Measurements from ENCODE around the gene PSME1. TPM values are rescaled to one million over a fixed set of nuclear protein-coding genes. Genes with fewer than 3 reads are reported as not detected.

Gene PSME1
- polyA plus RNA-seq, 3 donors from 2014 or later: 1,115 to 1,243 (median 1,240) TPM

GRCh38 chr14:24113379-24113800, 22.6 kb upstream of the PSME1 start:
- H3K9me3 Mint-ChIP-seq: no peaks in the 10 kb centered on the region
- peak overlapping the region; percentile 96 to 100 (median 98) for H3K4me3 Mint-ChIP-seq
- H3K27me3 Mint-ChIP-seq (ENCODE audit: low read depth in 3 of 3): peaks cover 8 to 16% (median 12%) of the 10 kb centered on the region in 3 donors
- peaks cover 4 to 15% (median 6%) of the 10 kb centered on the region in 3 donors for H3K36me3 Mint-ChIP-seq
- H3K4me1 Mint-ChIP-seq: peaks cover 36 to 42% of the 10 kb centered on the region in 2 donors
- DNase-seq: no peak
- peak overlapping the region; percentile 97 to 100 (median 98) for H3K27ac Mint-ChIP-seq

DNA sequence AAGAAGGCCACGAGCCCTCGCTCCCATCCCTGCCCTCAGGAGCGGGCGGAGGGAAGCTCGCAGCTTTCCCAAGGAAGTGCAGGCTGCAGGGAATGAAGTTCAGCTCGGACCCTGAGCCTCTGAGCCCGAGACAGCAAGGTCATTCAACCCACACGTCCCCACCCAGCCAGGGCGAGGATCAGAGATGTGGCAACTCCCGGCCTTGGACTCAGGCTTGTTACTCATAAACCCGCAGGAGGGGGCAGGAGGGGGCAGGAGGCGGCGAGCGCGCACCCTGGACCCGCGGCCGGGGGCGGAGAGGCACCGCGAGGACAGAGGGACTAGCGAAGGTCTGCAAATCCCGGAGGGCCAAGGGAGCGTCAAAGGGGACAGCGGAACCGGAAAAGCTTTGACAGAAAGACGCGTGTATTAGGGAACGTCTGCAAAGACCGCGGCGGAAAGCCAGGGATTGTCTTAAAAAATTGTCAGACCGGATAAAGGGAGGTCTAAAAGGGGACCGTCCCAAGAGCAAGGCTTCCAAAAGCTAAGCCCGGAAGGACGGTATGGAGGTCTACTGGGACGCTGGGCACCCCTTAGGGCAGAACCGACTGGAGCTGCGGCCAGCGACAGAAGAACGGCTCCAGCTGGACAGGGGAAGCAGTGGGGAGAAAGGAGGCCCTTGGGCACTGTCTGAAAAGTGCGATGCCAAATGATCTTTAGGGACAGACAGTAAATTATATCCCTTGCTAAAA, 22.0 kb upstream of the PSME1 start:
- H3K27ac Mint-ChIP-seq: peak overlapping the region; percentile 97 to 100 (median 98)
- H3K4me1 Mint-ChIP-seq: peaks cover 32 to 40% of the 10 kb centered on the region in 2 donors
- H3K9me3 Mint-ChIP-seq: no peaks in the 10 kb centered on the region
- peaks cover 10 to 21% (median 12%) of the 10 kb centered on the region in 3 donors for H3K36me3 Mint-ChIP-seq
- H3K4me3 Mint-ChIP-seq: peak overlapping the region; percentile 96 to 100 (median 98)
- peaks cover 8 to 16% (median 12%) of the 10 kb centered on the region in 3 donors for H3K27me3 Mint-ChIP-seq (ENCODE audit: low read depth in 3 of 3)
- peak; percentile 85 to 88 (median 87) for DNase-seq

DNA sequence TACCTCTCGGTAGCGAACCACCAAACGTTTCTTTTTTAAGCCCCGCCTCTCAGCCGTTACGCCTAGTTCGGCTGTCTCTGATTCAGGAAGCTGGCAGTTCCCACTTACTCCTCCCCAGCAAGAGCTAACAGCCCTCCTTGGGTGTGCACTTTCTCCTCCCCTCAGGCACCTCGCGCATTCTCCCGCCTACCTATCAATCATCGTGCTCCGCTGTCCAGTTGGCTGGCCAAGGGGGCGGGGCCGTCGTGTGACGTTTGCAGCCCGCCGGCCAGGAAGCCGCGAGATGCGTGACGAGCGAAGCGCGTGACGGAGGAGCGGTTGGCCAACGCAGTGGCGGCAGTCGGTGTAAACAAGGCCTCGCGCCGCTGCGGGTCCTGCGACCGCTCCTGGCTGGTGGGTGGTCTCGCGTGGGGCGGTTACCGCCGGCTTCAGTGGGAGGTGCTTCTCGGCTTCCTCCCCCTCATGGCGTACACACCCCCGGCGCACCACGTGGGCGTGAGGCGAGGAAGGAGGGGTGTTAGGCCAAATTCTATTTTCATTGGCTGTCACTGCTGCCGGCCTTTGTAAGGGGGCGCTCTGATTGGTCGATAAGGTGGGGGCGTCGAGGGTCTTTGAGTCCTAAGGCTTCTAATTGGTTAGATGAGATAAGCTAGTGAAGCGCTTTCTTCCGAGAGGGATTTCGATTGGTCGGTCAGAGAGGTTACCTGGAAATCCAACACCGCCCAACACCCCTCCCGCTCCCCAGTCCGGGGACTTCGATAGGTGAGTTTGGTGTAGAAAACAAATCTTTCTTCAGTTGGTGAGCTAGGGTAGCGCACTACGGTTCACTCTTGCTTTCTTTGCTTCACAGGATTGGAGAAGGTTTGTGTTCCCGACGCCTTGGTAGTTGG, 21.2 kb upstream of the PSME1 start, which contains the start of the genes DCAF11 and NRL:
TSS of gene DCAF11 (plus strand) at position 246 of the 890 bp plus-strand sequence. CDS start 818 bp downstream, outside the sequence.
TSS of gene NRL (minus strand) at position 418 of the 890 bp plus-strand sequence. CDS start 32,101 bp downstream, outside the sequence.
- Mint-ChIP-seq H3K36me3 (peaks cover 18 to 29% (median 18%) of the 10 kb centered on the region in 3 donors), H3K9me3 (no peaks in the 10 kb centered on the region), H3K27ac (peak within 1 kb of the TSS; percentile 97 to 100 (median 98)), H3K27me3 (ENCODE audit: low read depth in 3 of 3) (peaks cover 8 to 16% (median 12%) of the 10 kb centered on the region in 3 donors), H3K4me3 (peak within 1 kb of the TSS; percentile 96 to 100 (median 98)), H3K4me1 (peaks cover 30 to 37% of the 10 kb centered on the region in 2 donors)
- peak; percentile 100 for DNase-seq

GRCh38 chr14:24115422-24116127, 20.4 kb upstream of the PSME1 start:
- Mint-ChIP-seq H3K36me3 (peaks cover 18 to 32% (median 18%) of the 10 kb centered on the region in 3 donors), H3K27ac (peak overlapping the region; percentile 97 to 100 (median 98)), H3K9me3 (no peaks in the 10 kb centered on the region), H3K4me3 (peak overlapping the region; percentile 96 to 100 (median 98)), H3K27me3 (ENCODE audit: low read depth in 3 of 3) (peaks cover 8 to 16% (median 12%) of the 10 kb centered on the region in 3 donors), H3K4me1 (peaks cover 30 to 37% of the 10 kb centered on the region in 2 donors)
- DNase-seq: no peak

DNA sequence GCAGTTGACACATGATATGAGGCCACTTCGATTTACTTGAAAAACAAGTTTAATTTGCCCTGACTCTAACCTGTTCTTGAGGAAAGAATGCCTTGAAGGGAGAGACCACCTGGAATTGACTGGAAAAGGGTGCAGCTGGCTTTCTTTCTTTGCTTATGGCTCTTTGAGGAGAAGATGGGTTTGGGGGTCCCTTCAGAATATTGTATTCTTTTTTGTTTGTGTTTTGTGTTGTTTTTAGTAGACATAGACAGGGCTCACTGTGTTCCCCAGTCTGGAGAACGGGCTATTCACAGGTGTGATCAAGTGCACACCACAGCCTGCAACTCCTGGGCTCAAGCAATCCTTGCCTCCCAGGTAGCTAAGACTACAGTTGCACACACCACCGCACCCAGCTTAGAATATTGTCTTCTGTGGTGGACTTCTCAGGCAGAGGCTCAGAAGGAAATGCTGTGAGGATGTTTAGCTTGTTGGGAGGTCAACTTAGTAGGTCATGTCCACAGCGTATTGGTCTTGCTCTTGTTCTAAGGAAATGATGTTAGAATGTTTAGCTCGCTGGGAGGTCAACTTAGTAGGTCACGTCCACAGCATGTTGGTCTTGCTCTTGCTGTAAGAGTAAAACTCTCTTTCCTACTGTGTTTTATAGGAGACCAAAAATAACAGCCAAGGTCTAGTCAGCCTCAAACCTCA, 19.7 kb upstream of the PSME1 start:
- Mint-ChIP-seq H3K4me3 (peak overlapping the region; percentile 96 to 100 (median 98)), H3K36me3 (peaks cover 18 to 37% (median 18%) of the 10 kb centered on the region in 3 donors), H3K9me3 (no peaks in the 10 kb centered on the region), H3K27ac (peak overlapping the region; percentile 37 to 100 (median 98)), H3K27me3 (ENCODE audit: low read depth in 3 of 3) (peaks cover 8 to 16% (median 12%) of the 10 kb centered on the region in 3 donors), H3K4me1 (peaks cover 30 to 37% of the 10 kb centered on the region in 2 donors)
- DNase-seq: no peak

DNA sequence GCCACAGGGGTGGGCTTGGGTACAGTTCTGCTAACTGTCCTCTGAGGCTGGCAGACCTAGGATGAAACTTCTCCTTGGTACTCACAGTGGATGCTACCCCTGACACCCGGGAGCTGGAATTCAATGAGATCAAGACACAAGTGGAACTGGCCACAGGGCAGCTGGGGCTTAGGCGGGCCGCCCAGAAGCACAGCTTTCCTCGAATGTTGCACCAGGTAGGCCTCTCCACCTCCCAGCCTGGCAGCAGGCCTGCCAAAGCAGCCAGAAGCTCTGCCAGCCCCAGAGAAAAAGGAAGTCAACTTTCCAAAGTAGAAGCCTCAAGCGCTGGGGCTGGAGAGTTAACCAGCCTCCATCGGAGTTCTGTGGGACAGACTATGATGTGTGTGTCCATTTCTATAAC, 18.8 kb upstream of the PSME1 start:
- DNase-seq: no peak
- peak overlapping the region in 1 of 6 donors; percentile 32 for H3K27ac Mint-ChIP-seq
- H3K4me3 Mint-ChIP-seq: no peak overlapping the region
- H3K36me3 Mint-ChIP-seq: peaks cover 22 to 42% (median 22%) of the 10 kb centered on the region in 3 donors
- no peaks in the 10 kb centered on the region for H3K9me3 Mint-ChIP-seq
- peaks cover 8 to 16% (median 12%) of the 10 kb centered on the region in 3 donors for H3K27me3 Mint-ChIP-seq (ENCODE audit: low read depth in 3 of 3)
- H3K4me1 Mint-ChIP-seq: peaks cover 30 to 37% of the 10 kb centered on the region in 2 donors

GRCh38 chr14:24119691-24120090, 16.3 kb upstream of the PSME1 start:
- Mint-ChIP-seq H3K4me3 (no peak overlapping the region), H3K9me3 (no peaks in the 10 kb centered on the region), H3K4me1 (peaks cover 25 to 37% of the 10 kb centered on the region in 2 donors), H3K36me3 (peaks cover 22 to 63% (median 27%) of the 10 kb centered on the region in 3 donors), H3K27me3 (ENCODE audit: low read depth in 3 of 3) (peaks cover 3 to 8% (median 7%) of the 10 kb centered on the region in 3 donors), H3K27ac (no peak overlapping the region)
- DNase-seq: no peak

DNA sequence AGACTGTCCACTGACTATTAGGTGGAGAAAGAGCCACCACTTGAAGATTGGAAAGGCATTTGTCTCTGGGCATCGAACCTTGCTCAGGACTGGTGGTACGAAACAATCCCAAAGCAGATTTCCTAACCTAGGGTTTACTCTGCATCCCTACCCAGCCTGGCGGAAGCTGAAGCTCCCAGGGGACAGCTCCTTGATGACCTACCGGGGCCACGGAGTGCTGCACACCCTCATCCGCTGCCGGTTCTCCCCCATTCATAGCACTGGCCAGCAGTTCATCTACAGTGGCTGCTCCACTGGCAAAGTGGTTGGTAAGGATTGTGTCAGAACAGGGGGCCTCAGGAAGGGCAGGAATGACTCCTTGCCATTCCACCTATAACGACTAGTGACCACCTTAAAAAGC, 14.8 kb upstream of the PSME1 start:
- no peak for DNase-seq
- peak overlapping the region in 1 of 6 donors; percentile 17 for H3K27ac Mint-ChIP-seq
- H3K27me3 Mint-ChIP-seq (ENCODE audit: low read depth in 3 of 3): peaks cover 0 to 1% (median 0%) of the 10 kb centered on the region in 3 donors
- H3K4me3 Mint-ChIP-seq: no peak overlapping the region
- H3K4me1 Mint-ChIP-seq: peaks cover 13 to 24% of the 10 kb centered on the region in 2 donors
- no peaks in the 10 kb centered on the region for H3K9me3 Mint-ChIP-seq
- peaks cover 22 to 62% (median 27%) of the 10 kb centered on the region in 3 donors for H3K36me3 Mint-ChIP-seq

GRCh38 chr14:24122416-24122815, 13.6 kb upstream of the PSME1 start:
- H3K9me3 Mint-ChIP-seq: no peaks in the 10 kb centered on the region
- peak overlapping the region in 1 of 6 donors; percentile 57 for H3K27ac Mint-ChIP-seq
- H3K27me3 Mint-ChIP-seq (ENCODE audit: low read depth in 3 of 3): peaks cover 0 to 1% (median 0%) of the 10 kb centered on the region in 3 donors
- no peak overlapping the region for H3K4me3 Mint-ChIP-seq
- peaks cover 5 to 13% of the 10 kb centered on the region in 2 donors for H3K4me1 Mint-ChIP-seq
- DNase-seq: no peak
- H3K36me3 Mint-ChIP-seq: peaks cover 17 to 58% (median 24%) of the 10 kb centered on the region in 3 donors

DNA sequence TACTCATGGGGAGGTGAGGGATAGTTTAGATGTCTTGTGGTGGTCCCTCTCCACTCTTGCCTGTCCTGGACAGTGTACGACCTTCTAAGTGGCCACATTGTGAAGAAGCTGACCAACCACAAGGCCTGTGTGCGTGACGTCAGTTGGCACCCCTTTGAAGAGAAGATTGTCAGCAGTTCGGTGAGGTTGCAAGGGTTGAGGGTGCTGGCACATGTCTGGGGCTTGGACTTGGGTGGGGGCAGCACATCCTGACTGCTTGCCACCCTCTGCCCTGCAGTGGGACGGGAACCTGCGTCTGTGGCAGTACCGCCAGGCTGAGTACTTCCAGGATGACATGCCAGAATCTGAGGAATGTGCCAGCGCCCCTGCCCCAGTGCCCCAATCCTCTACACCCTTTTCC, 13.1 kb upstream of the PSME1 start:
- H3K27me3 Mint-ChIP-seq (ENCODE audit: low read depth in 3 of 3): peaks cover 0 to 1% (median 0%) of the 10 kb centered on the region in 3 donors
- H3K4me3 Mint-ChIP-seq: no peak overlapping the region
- no peaks in the 10 kb centered on the region for H3K9me3 Mint-ChIP-seq
- no peak for DNase-seq
- H3K4me1 Mint-ChIP-seq: peaks cover 2 to 9% of the 10 kb centered on the region in 2 donors
- H3K36me3 Mint-ChIP-seq: peaks cover 17 to 55% (median 24%) of the 10 kb centered on the region in 3 donors
- peak overlapping the region in 1 of 6 donors; percentile 57 for H3K27ac Mint-ChIP-seq

DNA sequence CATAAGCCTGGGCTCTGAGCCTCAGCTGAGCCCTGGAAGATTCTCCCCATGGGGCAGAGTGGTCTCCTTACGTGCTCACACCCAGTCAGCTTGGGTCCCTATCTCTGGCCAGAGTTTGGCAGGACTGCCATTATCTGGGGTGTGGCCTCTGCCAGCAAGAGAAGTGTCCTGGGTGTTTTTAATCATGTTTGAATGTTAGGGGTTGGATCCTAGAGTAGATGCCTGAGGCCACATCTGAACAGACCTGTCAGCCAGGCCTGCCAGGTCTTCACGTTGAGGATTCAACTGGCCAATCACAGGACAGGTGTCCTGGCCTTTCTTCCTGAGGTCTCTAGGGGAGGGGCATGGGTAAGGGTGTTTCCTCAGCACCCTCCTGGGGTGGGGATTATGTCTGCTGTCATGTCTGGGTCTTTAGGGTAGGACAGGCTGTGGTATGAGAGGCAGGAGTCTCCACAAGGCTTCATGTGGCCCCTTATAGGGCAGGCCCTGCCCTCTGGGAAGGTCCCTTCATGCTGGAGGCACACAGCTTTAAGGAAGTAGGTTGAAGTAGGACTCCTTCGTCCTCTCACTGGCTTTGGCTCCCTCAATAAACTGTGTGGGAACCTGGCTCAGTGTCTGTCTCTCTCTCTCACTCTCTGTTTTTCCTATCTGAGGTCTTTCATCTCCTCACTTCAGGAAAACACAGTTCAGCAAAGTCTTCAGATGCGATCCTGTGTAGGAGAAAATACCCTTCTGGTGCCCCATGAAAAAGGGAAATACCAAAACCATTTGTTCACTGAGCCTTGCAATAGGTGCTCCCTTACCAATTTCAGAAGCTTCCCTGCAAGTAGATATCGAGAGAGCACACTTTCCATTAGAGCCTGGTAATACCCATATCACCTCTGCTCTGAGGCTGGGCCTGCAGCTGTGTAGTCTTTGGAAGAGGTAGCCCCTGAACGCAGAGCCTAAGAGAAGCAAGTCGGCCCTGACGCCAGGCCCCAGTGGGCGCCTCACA, 12.3 kb upstream of the PSME1 start:
- Mint-ChIP-seq H3K27ac (peak overlapping the region in 4 of 6 donors; percentile 7 to 73 (median 26)), H3K36me3 (peaks cover 13 to 48% (median 20%) of the 10 kb centered on the region in 3 donors), H3K4me3 (no peak overlapping the region), H3K9me3 (no peaks in the 10 kb centered on the region), H3K4me1 (peaks cover 0 to 1% of the 10 kb centered on the region in 2 donors), H3K27me3 (ENCODE audit: low read depth in 3 of 3) (peaks cover 0 to 1% (median 0%) of the 10 kb centered on the region in 3 donors)
- DNase-seq: no peak
